NT2/D1 (cell line): ENCODE measurements around the gene C1QTNF3.

Experiments used
- SUZ12 ChIP-seq: IDR thresholded peaks from 2 replicates; pipeline ENCODE4 v1.6.1; 2011; ENCODE audit not compliant: insufficient read length, insufficient read depth; ENCODE audit errors: extremely low read depth
- YY1 ChIP-seq: IDR thresholded peaks from 2 replicates; pipeline ENCODE4 v1.6.1; 2011; ENCODE audit not compliant: insufficient read length, insufficient read depth

DNA sequence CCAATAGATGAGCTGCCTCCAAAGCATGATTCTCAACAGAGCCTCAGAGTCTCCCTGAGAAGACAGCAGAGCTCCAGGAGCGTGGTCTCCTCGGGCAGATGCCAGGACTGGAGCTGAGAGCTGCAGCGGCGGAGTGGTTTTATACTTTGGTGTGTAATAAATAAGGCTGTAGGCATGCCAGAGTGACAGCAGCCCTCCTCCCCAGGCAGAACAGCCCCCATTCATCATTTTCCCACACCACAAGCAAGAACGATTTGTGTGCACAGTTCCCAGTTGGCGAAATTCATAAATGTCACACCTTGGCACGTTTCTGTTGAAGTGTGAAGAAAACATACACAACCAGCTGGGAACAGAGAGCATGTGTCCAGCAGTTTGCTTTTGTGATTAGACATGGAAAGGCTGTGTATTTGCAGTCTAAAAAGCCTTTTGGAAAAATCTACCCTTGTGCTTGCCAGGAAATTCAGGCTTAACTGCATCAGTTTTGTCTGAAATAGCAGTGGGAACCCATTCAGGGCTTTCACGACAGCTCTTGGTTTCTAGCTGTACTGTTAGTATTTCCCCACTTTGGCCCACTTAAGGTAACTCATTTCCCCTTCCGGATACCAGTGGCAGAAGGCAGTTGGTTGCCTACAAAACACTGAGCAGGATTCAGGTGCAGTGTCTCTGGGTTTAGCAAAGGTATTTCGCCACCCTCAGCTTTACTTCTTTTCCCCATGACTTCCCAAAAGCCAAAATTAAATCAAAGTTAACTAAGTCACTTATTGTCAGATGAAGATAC, at the start of gene C1QTNF3:
- TF ChIP-seq YY1 (no peak), SUZ12 (no peak)
